ENCODE measurements around the gene ERCC5. TPM values are rescaled to one million over a fixed set of nuclear protein-coding genes. Genes with fewer than 3 reads are reported as not detected.

ERCC5 gene
- polyA plus RNA-seq, 1 donor (not counting 4 experiments of a cell fraction or from before 2014, with no cell fraction given), result 40.3 TPM

GRCh38 chr13:102852556-102852955 is 6.7 kb downstream of the ERCC5 start:
- Histone ChIP-seq H4K20me1 (ENCODE audit: control insufficient read depth, extremely low read depth, insufficient read depth, low read length) (no peaks in the 10 kb centered on the region), H3K4me2 (ENCODE audit: control insufficient read depth, extremely low read depth, insufficient read depth, low read depth, low read length) (no peak overlapping the region), H3K4me1 (ENCODE audit: control insufficient read depth, extremely low read depth, insufficient read depth, low read length) (peaks cover 5% of the 10 kb centered on the region), H3K27ac (ENCODE audit: control insufficient read depth, insufficient read depth, low read length) (no peak overlapping the region), H3K9me1 (ENCODE audit: control insufficient read depth, extremely low read depth, insufficient read depth, low read length) (no peaks in the 10 kb centered on the region), H3K79me2 (ENCODE audit: control insufficient read depth, insufficient read depth, low read length) (peaks cover 32% of the 10 kb centered on the region), H3K4me3 (ENCODE audit: control insufficient read depth in 2 of 3, extremely low read depth in 1 of 3, insufficient read depth in 2 of 3, low read depth in 1 of 3, low read length in 3 of 3) (no peak overlapping the region), H3K27me3 (ENCODE audit: control insufficient read depth, extremely low read depth, insufficient read depth, low read length) (no peaks in the 10 kb centered on the region), H2AFZ (ENCODE audit: control insufficient read depth, low read length) (no peak overlapping the region), H3K9ac (ENCODE audit: control insufficient read depth, extremely low read depth, insufficient read depth, low read length) (no peak overlapping the region), H3K36me3 (ENCODE audit: control insufficient read depth in 2 of 2, extremely low read depth in 1 of 2, insufficient read depth in 2 of 2, low read length in 2 of 2) (peaks cover 11 to 27% of the 10 kb centered on the region in 2 experiments), H3K9me3 (ENCODE audit: control insufficient read depth, low read depth, low read length) (no peaks in the 10 kb centered on the region)
- DNase-seq (ENCODE audit: low read depth, low spot score) (no peak), FAIRE-seq (no peak)
- no peak for TF ChIP-seq EZH2 (IDR thresholded peaks at IDR 0.05; ENCODE audit: low read length)
- dilution Hi-C loops (cut with MboI; ENCODE audit: extremely low pct_ligation_motif_present, low sequenced_read_pairs), result no loop called here

GRCh38 chr13:102854675-102855074 is 8.8 kb downstream of the ERCC5 start:
- no peak overlapping the region for H3K4me2 ChIP-seq (ENCODE audit: control insufficient read depth, extremely low read depth, insufficient read depth, low read depth, low read length)
- no peaks in the 10 kb centered on the region for H4K20me1 ChIP-seq (ENCODE audit: control insufficient read depth, extremely low read depth, insufficient read depth, low read length)
- FAIRE-seq, result no peak
- no peak overlapping the region for H3K4me3 ChIP-seq (ENCODE audit: control insufficient read depth in 2 of 3, extremely low read depth in 1 of 3, insufficient read depth in 2 of 3, low read depth in 1 of 3, low read length in 3 of 3)
- H3K9me3 ChIP-seq (ENCODE audit: control insufficient read depth, low read depth, low read length), result no peaks in the 10 kb centered on the region
- dilution Hi-C loops (cut with MboI; ENCODE audit: extremely low pct_ligation_motif_present, low sequenced_read_pairs), result no loop called here
- no peak for DNase-seq (ENCODE audit: low read depth, low spot score)
- H3K4me1 ChIP-seq (ENCODE audit: control insufficient read depth, extremely low read depth, insufficient read depth, low read length), result no peaks in the 10 kb centered on the region
- peaks cover 13 to 28% of the 10 kb centered on the region in 2 experiments for H3K36me3 ChIP-seq (ENCODE audit: control insufficient read depth in 2 of 2, extremely low read depth in 1 of 2, insufficient read depth in 2 of 2, low read length in 2 of 2)
- TF ChIP-seq CTCF (optimal IDR thresholded peaks at IDR 0.05 in 1 of 3, IDR thresholded peaks at IDR 0.05 in 1 of 3, conservative IDR thresholded peaks at IDR 0.05 in 1 of 3; ENCODE audit: extremely low read depth in 1 of 3, insufficient read depth in 2 of 3, low read length in 3 of 3) (no peak), EZH2 (IDR thresholded peaks at IDR 0.05; ENCODE audit: low read length) (no peak)
- H2AFZ ChIP-seq (ENCODE audit: control insufficient read depth, low read length), result no peak overlapping the region
- H3K9me1 ChIP-seq (ENCODE audit: control insufficient read depth, extremely low read depth, insufficient read depth, low read length), result no peaks in the 10 kb centered on the region
- no peak overlapping the region for H3K9ac ChIP-seq (ENCODE audit: control insufficient read depth, extremely low read depth, insufficient read depth, low read length)
- H3K27me3 ChIP-seq (ENCODE audit: control insufficient read depth, extremely low read depth, insufficient read depth, low read length), result no peaks in the 10 kb centered on the region
- peaks cover 11% of the 10 kb centered on the region for H3K79me2 ChIP-seq (ENCODE audit: control insufficient read depth, insufficient read depth, low read length)
- no peak overlapping the region for H3K27ac ChIP-seq (ENCODE audit: control insufficient read depth, insufficient read depth, low read length)

- Histone ChIP-seq H3K4me1 (ENCODE audit: control insufficient read depth, extremely low read depth, insufficient read depth, low read length) (no peaks in the 10 kb centered on the region), H3K9ac (ENCODE audit: control insufficient read depth, extremely low read depth, insufficient read depth, low read length) (no peak overlapping the region), H3K9me3 (ENCODE audit: control insufficient read depth, low read depth, low read length) (no peaks in the 10 kb centered on the region), H4K20me1 (ENCODE audit: control insufficient read depth, extremely low read depth, insufficient read depth, low read length) (no peaks in the 10 kb centered on the region), H3K27ac (ENCODE audit: control insufficient read depth, insufficient read depth, low read length) (no peak overlapping the region), H3K36me3 (ENCODE audit: control insufficient read depth in 2 of 2, extremely low read depth in 1 of 2, insufficient read depth in 2 of 2, low read length in 2 of 2) (peaks cover 15 to 28% of the 10 kb centered on the region in 2 experiments), H3K27me3 (ENCODE audit: control insufficient read depth, extremely low read depth, insufficient read depth, low read length) (no peaks in the 10 kb centered on the region), H3K79me2 (ENCODE audit: control insufficient read depth, insufficient read depth, low read length) (no peaks in the 10 kb centered on the region), H3K4me2 (ENCODE audit: control insufficient read depth, extremely low read depth, insufficient read depth, low read depth, low read length) (no peak overlapping the region), H3K4me3 (ENCODE audit: control insufficient read depth in 2 of 3, extremely low read depth in 1 of 3, insufficient read depth in 2 of 3, low read depth in 1 of 3, low read length in 3 of 3) (no peak overlapping the region), H2AFZ (ENCODE audit: control insufficient read depth, low read length) (no peak overlapping the region), H3K9me1 (ENCODE audit: control insufficient read depth, extremely low read depth, insufficient read depth, low read length) (no peaks in the 10 kb centered on the region)
- FAIRE-seq, result no peak
- dilution Hi-C loops (cut with MboI; ENCODE audit: extremely low pct_ligation_motif_present, low sequenced_read_pairs), result no loop called here
- TF ChIP-seq CTCF (optimal IDR thresholded peaks at IDR 0.05 in 1 of 3, IDR thresholded peaks at IDR 0.05 in 1 of 3, conservative IDR thresholded peaks at IDR 0.05 in 1 of 3; ENCODE audit: extremely low read depth in 1 of 3, insufficient read depth in 2 of 3, low read length in 3 of 3) (no peak), EZH2 (IDR thresholded peaks at IDR 0.05; ENCODE audit: low read length) (no peak)
- no peak for DNase-seq (ENCODE audit: low read depth, low spot score)
Observed at GRCh38 chr13:102856557-102856956, 10.7 kb downstream of the ERCC5 start.

Measured in keratinocyte (primary cell).